ENCODE data around the gene MAN2C1.
A peak's percentile ranks its signal among the peaks of the same experiment; 100 is the strongest.
"Not testable (repeated sequence)": the region's sequence is repeated elsewhere in the genome, so short reads cannot be mapped to it uniquely, and the experiment has no call there.

Gene MAN2C1

DNA sequence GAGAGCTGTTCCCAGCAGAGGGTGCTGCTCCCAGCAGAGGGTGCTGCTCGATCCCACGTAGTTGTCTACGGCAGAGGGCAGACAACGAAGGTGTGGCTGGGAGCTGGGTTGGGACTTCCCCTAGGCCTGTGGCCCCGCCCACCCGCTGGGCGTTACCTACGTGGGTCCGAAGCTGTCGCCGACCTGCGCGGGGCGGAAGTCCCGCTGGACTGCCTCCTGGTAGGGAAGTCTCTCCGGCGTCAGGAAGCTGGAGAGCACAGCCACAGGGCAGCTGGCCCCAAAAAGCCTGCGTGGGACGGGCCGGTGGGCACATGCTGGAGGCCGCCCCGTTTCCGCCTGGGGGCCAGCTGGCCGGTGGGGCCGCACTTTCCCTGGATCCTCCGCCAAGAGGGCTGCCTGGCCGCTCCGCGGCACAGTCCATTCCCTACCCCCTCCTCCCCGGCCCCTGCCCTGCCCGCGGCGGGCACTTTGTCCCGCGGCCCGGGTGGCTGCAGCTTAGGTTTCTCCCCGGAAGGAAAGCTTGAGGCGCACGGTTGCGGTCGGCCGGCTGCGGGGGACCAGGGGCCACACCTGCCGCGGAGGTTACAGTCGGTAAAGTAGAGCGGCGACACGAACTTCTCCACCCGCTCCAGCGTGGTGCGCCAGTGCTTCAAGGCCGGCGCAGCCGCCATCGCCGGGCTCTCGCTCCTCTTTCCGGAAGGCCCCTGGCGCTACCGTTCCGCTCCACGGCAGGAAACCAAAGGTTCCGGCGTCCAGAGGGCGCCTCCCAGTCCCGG is at the start of gene MAN2C1:
Gene MAN2C1 (minus strand): TSS at position 695 of the 776 bp plus-strand sequence. CDS start 24 bp downstream, at position 671.
- DNase-seq, result peak; percentile 68

DNA sequence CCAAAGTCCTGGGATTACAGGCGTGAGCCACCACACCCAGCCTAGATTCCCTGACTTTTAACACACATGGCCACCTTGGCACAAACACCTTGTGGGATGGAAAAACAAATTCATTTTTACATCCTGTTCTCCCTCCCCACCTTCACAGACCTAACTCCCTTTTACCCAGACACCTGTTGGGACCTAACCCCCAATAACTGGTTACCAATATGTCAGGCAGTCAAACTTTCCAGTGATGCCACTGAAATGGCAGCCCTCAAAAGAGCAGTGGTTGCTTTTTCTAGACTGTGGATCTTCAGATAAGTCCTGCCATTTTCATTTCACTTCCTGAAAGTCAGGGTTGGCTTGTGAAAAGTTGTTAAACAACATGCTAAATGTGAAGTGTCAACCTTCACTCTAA is 48.2 kb upstream of the MAN2C1 start:
- no peak for DNase-seq

DNA sequence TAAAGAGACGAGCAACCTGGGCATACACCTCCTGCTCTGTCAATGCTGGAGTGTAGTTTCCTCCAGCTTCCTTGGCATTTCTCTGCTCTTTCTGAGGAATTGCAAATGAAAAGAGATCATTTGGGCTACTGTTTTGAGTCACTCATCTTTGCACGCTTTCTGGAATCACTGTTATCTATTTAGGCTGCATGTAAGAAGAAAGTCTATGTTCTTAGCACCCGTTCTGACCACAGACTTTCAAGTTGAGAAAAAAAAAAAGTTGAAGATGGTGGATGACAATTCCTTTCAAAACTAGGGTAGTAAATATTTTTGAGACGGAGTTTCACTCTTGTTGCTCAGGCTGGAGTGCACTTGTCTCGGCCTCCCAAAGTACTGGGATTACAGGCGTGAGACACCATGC is 41.8 kb upstream of the MAN2C1 start:
- no peak for DNase-seq

DNA sequence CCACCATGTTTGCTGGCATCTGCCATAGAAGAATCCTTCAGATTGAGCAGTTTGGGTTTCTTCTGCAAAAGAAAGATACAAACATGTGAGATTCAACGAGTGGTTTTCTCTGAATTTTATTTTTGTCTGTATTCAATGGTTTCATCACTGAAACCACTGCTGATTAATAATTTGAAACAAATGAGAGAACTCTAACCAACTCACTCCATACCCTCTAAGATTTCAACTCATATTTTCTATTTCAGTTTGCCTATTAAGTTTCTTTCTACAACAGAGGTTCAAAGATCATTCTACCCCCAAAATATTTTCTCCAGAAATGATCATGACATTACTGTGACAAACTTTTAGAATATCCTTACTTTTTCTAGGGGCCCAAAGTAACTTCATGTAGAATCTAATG is 38.7 kb upstream of the MAN2C1 start:
- DNase-seq, result no peak

DNA sequence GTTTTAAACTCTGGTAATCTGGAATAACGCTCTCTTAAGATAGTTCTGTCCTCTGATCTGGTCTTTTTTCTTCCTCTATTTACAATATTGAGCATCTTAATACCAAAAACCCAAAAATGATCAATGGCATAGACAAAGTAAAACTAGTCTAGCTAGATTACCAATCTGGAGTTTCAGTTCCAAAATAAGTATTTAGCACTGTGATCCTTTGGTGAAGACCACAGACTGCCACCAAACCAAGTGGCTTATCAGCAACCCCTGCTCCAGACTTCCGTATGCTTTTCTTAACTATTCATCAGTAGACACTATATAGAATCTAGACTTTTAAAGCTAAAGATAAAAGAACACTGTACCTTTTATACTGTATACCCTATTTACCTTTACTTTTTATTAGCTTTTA is 35.5 kb upstream of the MAN2C1 start:
- DNase-seq, result no peak

GRCh38 chr15:75397494-75397893 is 29.1 kb upstream of the MAN2C1 start:
- no peak for DNase-seq

- no peak for DNase-seq
These were observed 21.5 kb upstream of the MAN2C1 start for GRCh38 chr15:75389791-75390382.

DNA sequence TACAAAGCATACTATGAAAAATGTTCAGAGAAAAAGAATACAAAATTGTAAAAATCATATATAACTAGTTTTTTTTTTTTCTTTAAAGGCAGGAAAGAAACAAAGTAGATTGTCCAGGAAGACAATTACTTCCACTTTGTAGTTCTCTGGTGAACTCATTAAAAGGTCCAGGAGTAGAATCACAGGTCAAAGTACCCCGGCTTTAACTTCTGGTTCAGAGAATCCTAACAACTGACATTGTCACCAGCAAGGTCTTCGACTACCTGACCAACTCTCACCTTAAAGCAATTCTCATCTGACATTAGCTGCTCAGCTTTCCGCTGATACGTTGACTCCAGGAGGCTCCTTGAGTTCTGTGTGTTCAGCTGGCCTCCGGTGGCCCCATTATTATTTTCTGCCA is 15.6 kb upstream of the MAN2C1 start:
- DNase-seq, result not testable (repeated sequence)

- DNase-seq, result no peak
These were observed 12.4 kb upstream of the MAN2C1 start for GRCh38 chr15:75380773-75381172.

DNA sequence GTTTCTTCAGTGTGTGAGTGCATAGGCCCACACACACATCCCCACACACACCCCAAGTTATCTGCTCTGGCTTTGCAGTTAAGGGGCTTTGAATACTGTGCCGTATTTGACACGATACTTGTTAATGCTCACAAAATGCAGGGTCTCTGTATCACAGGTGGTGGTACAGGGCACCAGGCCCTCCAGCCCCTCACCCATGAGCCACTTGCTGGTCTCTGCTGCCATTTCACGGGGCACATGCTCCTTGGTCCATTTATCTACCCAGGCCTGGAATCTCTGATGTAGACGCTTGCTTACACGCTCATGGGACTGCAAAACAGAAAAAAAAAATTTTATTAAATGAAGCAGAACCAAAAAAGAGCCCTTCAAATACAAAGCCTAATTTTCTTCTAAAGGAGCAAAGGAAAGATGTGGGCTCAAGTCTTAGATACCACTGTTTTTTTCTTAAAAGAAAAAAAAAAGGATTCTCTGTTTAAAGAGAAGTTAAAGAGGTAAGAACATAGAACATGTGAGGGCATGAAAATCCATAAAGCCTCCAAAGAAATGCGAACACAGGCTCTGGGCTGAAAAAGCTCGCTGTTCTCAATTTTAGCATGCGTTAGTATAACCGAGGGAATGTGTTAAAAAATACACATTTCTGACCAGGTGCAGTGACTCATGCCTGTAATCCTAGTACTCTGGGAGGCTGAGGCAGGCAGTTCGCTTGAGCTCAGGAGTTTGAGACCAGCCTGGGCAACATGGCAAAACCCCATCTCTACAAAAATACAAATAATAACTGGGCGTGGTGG is 3.7 kb upstream of the MAN2C1 start:
- no peak for DNase-seq

DNA sequence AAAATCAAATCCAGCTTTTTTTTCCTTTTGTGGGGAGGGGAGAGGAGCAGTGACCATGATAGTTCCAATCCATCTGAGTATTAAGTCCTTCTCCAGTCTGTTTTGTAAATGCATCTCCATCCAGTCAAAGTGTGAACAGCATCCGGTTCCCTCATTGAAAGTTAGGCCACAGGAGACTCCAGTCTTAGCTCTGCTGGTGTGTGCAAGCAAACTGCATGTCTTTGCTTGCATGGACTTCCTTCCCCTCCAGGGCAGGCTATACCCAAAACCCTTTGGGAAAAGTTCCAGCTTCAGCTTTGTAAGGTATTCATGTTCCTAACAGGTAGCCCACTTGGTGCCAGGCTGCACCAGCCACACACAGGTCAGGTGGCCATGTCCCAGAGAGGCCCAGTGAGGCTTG is 3.1 kb upstream of the MAN2C1 start:
- DNase-seq, result no peak

- no peak for DNase-seq
These were observed 1.6 kb upstream of the MAN2C1 start for GRCh38 chr15:75369897-75370581.

GRCh38 chr15:75368689-75369239 is 357 bp upstream of the MAN2C1 start:
- DNase-seq, result no peak

GRCh38 chr15:75367406-75367912 is 948 bp downstream of the MAN2C1 start:
- DNase-seq, result no peak

DNA sequence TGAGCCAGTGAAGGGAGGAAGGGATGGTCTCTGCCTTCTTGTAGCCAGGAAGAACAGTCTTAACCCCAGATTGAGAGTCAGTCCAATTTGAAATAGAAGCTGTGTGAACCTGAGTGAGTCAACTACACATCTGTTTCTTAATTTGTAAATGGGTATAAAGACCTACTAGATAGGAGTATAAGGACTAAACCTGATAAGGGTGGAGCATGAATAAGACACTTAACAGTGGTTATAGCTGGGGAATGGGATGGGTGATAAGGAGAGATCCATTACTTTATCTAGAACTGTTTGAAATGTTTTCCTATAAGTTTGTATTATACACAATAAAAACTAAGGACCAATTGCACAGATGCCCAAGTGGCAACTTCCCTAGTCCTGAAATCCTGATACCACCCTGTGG is 1.4 kb downstream of the MAN2C1 start:
- no peak for DNase-seq

GRCh38 chr15:75366163-75366562 is 2.2 kb downstream of the MAN2C1 start:
- no peak for DNase-seq

- no peak for DNase-seq
These were observed 3.5 kb downstream of the MAN2C1 start for GRCh38 chr15:75364881-75365280.

DNA sequence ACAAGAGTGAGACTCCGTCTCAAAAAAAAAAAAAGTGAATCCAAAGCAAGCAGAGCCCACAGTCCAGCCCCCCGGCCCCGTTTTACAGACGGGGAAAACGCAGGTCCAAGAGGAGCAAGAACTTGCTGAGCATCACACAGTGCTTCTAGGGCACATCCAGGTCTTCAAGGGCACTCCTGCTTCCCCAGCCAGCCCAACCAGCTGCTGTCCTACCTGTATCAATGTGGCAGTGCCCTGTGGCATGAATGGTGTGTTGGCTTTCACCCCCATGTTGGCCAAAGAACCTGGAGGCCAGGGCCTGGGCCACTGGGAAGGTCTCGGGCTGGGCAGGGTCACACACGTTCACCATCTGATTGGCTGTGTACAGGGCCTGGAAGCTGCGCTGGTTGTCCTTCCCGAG is 4.6 kb downstream of the MAN2C1 start:
- no peak for DNase-seq

DNA sequence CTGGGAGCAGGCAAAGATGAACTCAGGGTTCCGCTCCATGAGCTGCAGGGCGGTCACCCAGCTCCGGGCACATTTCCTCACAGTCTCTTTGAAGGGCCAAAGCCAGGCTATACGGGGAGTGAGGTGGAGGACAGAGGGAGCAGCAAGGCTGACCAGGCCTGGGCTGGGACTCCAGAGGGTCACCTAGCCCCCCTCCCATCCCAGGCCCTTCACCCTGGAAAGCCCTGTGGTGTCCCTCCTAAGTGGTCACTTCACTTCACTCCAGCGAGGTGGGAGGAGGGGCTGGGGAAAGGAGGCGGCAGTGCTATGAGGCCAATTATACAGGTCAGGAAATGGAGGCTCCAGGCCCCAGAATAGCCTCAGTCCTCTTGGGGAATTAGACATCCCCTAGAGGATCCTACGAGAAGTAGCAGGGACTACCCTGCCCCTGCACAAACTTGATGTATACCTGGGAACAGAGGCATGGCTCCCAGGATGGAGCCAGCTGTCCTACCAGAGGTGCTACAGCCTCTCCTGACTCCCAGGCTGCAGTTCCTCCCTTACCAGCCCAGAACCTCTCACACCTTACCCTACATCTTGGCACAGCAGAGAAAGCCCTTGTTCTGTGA is 5.7 kb downstream of the MAN2C1 start:
- DNase-seq, result no peak

- no peak for DNase-seq
These were observed 6.3 kb downstream of the MAN2C1 start for GRCh38 chr15:75361989-75362641.

- no peak for DNase-seq
These were observed 6.9 kb downstream of the MAN2C1 start for GRCh38 chr15:75361361-75361988.
